Measurements from ENCODE around the gene TMEM95. TPM values are rescaled to one million over a fixed set of nuclear protein-coding genes. Genes with fewer than 3 reads are reported as not detected.

Gene TMEM95
- total and polyA plus RNA-seq, 2 of the 8 experiments (the other 6 are each of a cell fraction or from before 2014, with no cell fraction given) = not detected

DNA sequence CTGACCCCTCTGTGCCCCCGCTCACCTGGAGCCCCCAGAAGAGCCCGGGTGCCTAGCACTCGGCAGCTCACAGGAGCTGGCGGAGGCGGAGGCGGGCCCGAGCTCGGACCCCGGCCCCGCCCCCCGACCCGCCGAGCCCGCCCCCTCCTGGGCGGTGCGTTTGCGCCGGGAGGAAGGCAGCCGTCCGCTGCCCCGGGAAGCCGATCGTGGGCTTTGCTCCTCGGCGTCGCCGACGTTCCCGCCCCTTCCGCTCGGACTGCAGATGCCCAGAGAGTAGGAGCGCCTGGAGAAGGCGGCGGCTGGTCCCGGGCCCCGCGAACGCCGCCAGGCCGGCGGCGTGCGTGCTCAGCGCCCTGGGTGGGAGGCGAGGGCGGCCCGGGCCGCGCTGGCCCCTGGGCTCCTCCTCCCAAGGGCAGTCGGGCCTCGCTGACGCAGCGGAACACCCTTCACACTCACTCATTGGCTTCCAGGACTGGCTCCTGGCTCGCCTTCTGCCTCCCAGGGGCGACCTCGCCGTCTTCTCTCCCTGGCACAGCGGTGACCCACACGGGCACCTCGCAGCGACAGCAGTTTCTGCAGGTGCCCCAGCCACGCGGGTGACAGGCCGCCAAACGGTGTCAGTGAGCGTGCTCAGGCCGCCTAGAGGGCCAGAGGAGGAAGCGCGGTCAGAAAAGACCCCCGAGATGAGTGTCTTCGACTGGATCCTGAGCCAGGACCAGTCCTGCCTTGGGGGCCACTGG lies 39.7 kb downstream of the TMEM95 start, which contains the start of gene PLSCR3 (continued):
- TF ChIP-seq JUND (IDR thresholded peaks at IDR 0.05; ENCODE audit: low read length) (no peak), ZNF274 (IDR thresholded peaks at IDR 0.05; ENCODE audit: borderline replicate concordance, extremely low read depth, low read length) (no peak), HDAC2 (IDR thresholded peaks at IDR 0.05; ENCODE audit: borderline replicate concordance in 1 of 2, low read depth in 2 of 2, low read length in 2 of 2) (peak in 1 of 2 experiments; percentile 63; a peak in 1 of 4 replicates), HDAC6 (IDR thresholded peaks at IDR 0.05; ENCODE audit: low read depth, low read length) (no peak), JUN (IDR thresholded peaks at IDR 0.05; ENCODE audit: low read depth, low read length) (no peak), SIN3A (conservative IDR thresholded peaks at IDR 0.05 in 1 of 2, IDR thresholded peaks at IDR 0.05 in 1 of 2; ENCODE audit: low read depth in 1 of 2, low read length in 2 of 2) (peak; percentile 62 to 93; a peak in 3 of 4 replicates), ASH2L (IDR thresholded peaks at IDR 0.05; ENCODE audit: low read length) (no peak), EP300 (IDR thresholded peaks at IDR 0.05; ENCODE audit: borderline replicate concordance in 1 of 2, low read depth in 2 of 2, low read length in 2 of 2) (no peak), RFX5 (IDR thresholded peaks at IDR 0.05; ENCODE audit: borderline replicate concordance, low read depth, low read length) (no peak), SP4 (IDR thresholded peaks at IDR 0.05; ENCODE audit: low read length) (no peak), PHF8 (conservative IDR thresholded peaks at IDR 0.05; ENCODE audit: low read depth, low read length) (peak; percentile 27; the same call in 1 of the 2 replicates), RXRA (IDR thresholded peaks at IDR 0.05; ENCODE audit: insufficient read depth, low read depth, low read length) (no peak), CTBP2 (IDR thresholded peaks at IDR 0.05; ENCODE audit: borderline replicate concordance, insufficient read depth, insufficient read length, low read length) (peak; percentile 65), NANOG (IDR thresholded peaks at IDR 0.05; ENCODE audit: insufficient read depth, low read depth, low read length, poor library complexity, severe bottlenecking) (no peak), RBBP5 (IDR thresholded peaks at IDR 0.05; ENCODE audit: borderline replicate concordance, low read depth, low read length) (no peak), BCL11A (IDR thresholded peaks at IDR 0.05; ENCODE audit: low read depth in 2 of 2, low read length in 2 of 2) (no peak), SAP30 (IDR thresholded peaks at IDR 0.05; ENCODE audit: insufficient read depth, insufficient replicate concordance, low read length) (peak; percentile 75), TAF1 (IDR thresholded peaks at IDR 0.05; ENCODE audit: low read depth, low read length) (peak; percentile 13; the same call in 1 of the 2 replicates), TEAD4 (IDR thresholded peaks at IDR 0.05; ENCODE audit: low read depth, low read length) (no peak), SIRT6 (IDR thresholded peaks at IDR 0.05; ENCODE audit: low read length) (no peak), POLR2A (IDR thresholded peaks at IDR 0.05; ENCODE audit: control extremely low read depth in 1 of 2, low read depth in 2 of 2, low read length in 2 of 2) (peak in 1 of 2 experiments; percentile 62; a peak in 1 of 3 replicates), RNF2 (IDR thresholded peaks at IDR 0.05; ENCODE audit: borderline replicate concordance, low read depth, low read length, missing control alignments, poor library complexity, severe bottlenecking) (no peak), BRCA1 (IDR thresholded peaks at IDR 0.05; ENCODE audit: low read depth, low read length) (no peak), TBP (IDR thresholded peaks at IDR 0.05; ENCODE audit: low read depth, low read length) (no peak)

Measured in H1 (cell line).